Measurements from ENCODE around the gene PYY.

- TF ChIP-seq CTCF (conservative IDR thresholded peaks at IDR 0.05; ENCODE audit: low read depth, low read length), result no peak
- TF ChIP-seq EZH2 (IDR thresholded peaks at IDR 0.05; ENCODE audit: low read length, unreplicated experiment), result no peak
- TF ChIP-seq EZH2phosphoT487 (IDR thresholded peaks at IDR 0.05; ENCODE audit: borderline replicate concordance, low read length), result no peak
Measured at GRCh38 chr17:43932923-43933322, 20.8 kb downstream of the PYY start.
